Common myeloid progenitor, CD34-positive (primary cell): ENCODE results near the gene DNAJC24.

Source experiments
- CTCF ChIA-PET: fragments of 350-600 bp; sonication (Branson Sonifier 250); formaldehyde crosslinking; loops from one replicate; lab custom pipeline; 2021; ENCODE audit warnings: antibody characterized with exemption; lab: Charles Lee
- POLR2A ChIA-PET: fragments of 350-600 bp; sonication (Branson Sonifier 250); formaldehyde crosslinking; loops from one replicate; lab custom pipeline; 2021; ENCODE audit warnings: antibody characterized with exemption; lab: Charles Lee
- DNase-seq, 3 donors: peaks; one replicate each; pipeline versions ENCODE4 v3.0.0 to v3.0.0-alpha.2; 2013
- H3K27ac ChIP-seq, 2 experiments: 1 replicate in 1 of 2; 2 replicates in 1 of 2; pipeline ENCODE4 v1.7.0; 2013; ENCODE audit warnings: inconsistent platforms in 2 of 2, low read length in 2 of 2, mild to moderate bottlenecking in 2 of 2, low read depth in 1 of 2, moderate library complexity in 1 of 2; ENCODE audit not compliant: severe bottlenecking in 2 of 2, insufficient read depth in 1 of 2, poor library complexity in 1 of 2
- H3K27me3 ChIP-seq, 5 experiments: replicated peaks in 2 of 5; 1 replicate in 3 of 5; 2 replicates in 2 of 5; pipeline versions ENCODE4 v1.6.1 to v1.7.0; 2013; ENCODE audit warnings: low read length in 4 of 5, mild to moderate bottlenecking in 2 of 5, moderate library complexity in 2 of 5, inconsistent platforms in 1 of 5; ENCODE audit not compliant: insufficient read depth in 5 of 5, control insufficient read depth in 4 of 5
- H3K36me3 ChIP-seq, 4 experiments: 1 replicate in 2 of 4; 2 replicates in 2 of 4; pipeline versions ENCODE4 v1.6.1 to v1.7.0; 2013; ENCODE audit warnings: low read length in 3 of 4, control low read depth in 1 of 4, mild to moderate bottlenecking in 1 of 4; ENCODE audit not compliant: control insufficient read depth in 4 of 4, insufficient read depth in 4 of 4
- H3K4me1 ChIP-seq, 4 experiments: 1 replicate in 3 of 4; 2 replicates in 1 of 4; pipeline versions ENCODE4 v1.6.1 to v1.7.1; 2013; ENCODE audit warnings: low read length in 3 of 4, mild to moderate bottlenecking in 3 of 4, control low read depth in 1 of 4, inconsistent platforms in 1 of 4, moderate library complexity in 1 of 4; ENCODE audit not compliant: control insufficient read depth in 4 of 4, insufficient read depth in 4 of 4; ENCODE audit errors: control extremely low read depth in 1 of 4
- H3K4me3 ChIP-seq, 7 experiments: 1 replicate in 4 of 7; 2 replicates in 3 of 7; pipeline versions ENCODE4 v1.5.1 to v1.7.0; 2013; ENCODE audit warnings: mild to moderate bottlenecking in 7 of 7, low read length in 6 of 7, moderate library complexity in 6 of 7, inconsistent platforms in 2 of 7, low read depth in 2 of 7, control low read depth in 1 of 7; ENCODE audit not compliant: insufficient read depth in 4 of 7, control insufficient read depth in 1 of 7; ENCODE audit errors: extremely low read depth in 1 of 7
- H3K9me3 ChIP-seq, 5 experiments: 1 replicate in 4 of 5; 2 replicates in 1 of 5; pipeline versions ENCODE4 v1.6.1 to v1.7.1; 2013; ENCODE audit warnings: low read length in 4 of 5, mild to moderate bottlenecking in 2 of 5, inconsistent platforms in 1 of 5, low read depth in 1 of 5, moderate library complexity in 1 of 5; ENCODE audit not compliant: control insufficient read depth in 4 of 5, insufficient read depth in 2 of 5; ENCODE audit errors: control extremely low read depth in 1 of 5
- WGBS: methylation state at CpG from one replicate; pipeline ENCODE4 v1.1.5; 2013; ENCODE audit not compliant: insufficient coverage; 5-methylcytosine and 5-hydroxymethylcytosine counted together

DNAJC24 gene

DNA sequence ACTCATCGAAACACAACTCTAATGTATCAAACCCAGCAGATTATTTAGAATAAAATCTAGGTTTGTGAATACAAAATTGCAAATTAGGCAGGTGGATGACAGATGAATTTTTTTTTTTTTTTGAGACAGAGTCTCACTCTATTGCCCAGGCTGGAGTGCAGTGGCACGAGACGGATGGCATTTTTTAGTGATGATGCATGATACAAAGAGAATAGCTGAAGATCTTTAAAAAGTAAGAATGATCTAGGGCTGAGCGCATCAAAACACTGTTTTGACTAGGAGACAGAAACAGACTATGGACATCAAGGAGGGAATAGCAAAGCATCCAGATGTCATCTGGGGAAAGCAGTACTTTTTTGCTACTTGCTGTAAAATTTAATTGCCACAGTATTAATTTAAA is 76.0 kb downstream of the DNAJC24 start:
- ChIA-PET CTCF (no interaction called here), POLR2A (no interaction called here)
- Histone ChIP-seq H3K9me3 (no peaks in the 10 kb centered on the region), H3K4me1 (no peaks in the 10 kb centered on the region), H3K4me3 (no peak overlapping the region), H3K36me3 (no peaks in the 10 kb centered on the region), H3K27ac (no peak overlapping the region), H3K27me3 (no peaks in the 10 kb centered on the region)
- DNase-seq = no peak
- 100% methylated on average over 1 of the region's 4 CpGs for whole genome bisulfite sequencing

DNA sequence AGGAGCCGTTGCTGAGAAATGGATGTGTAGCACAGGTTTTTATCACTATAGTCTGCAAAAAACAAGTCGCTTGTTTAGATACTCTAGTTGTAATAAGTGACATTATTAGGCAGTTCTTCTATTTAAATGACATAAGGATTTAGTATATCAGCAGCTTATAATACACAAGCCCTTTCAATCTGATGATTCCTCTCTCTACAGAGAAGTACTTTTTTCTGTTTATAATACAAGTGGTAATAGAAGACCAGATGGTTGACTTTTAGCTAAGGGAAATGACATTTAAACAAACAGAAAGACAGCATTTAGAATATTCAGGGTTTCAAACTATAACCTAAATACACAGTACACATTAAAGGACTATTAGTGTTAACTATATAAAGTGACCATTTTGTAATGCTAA is 79.4 kb downstream of the DNAJC24 start:
- Histone ChIP-seq H3K4me3 (no peak overlapping the region), H3K9me3 (no peaks in the 10 kb centered on the region), H3K4me1 (no peaks in the 10 kb centered on the region), H3K27me3 (no peaks in the 10 kb centered on the region), H3K27ac (no peak overlapping the region), H3K36me3 (peaks cover 0 to 3% (median 2%) of the 10 kb centered on the region in 4 experiments)
- WGBS = 100% methylated on average over 1 of the region's 2 CpGs
- no peak for DNase-seq
- ChIA-PET POLR2A (no interaction called here), CTCF (no interaction called here)

DNA sequence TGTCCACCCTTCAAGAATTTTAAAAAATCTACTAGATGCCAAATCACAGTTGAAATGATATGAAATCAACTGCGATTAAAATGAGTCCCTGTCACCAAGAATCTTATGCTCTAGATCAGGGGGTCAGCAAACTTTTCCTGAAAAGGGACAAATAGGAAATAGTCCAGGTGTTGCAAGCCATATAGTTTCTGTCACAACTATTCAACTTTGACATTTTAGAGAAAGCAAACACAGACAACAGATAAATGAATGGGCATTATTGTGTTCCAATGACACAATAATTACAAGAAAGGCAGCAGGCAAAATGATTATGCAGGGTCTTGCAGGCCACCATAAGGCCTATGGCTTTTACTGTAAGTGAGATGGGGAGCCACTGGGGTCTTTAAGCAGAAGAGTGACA is 81.2 kb downstream of the DNAJC24 start:
- no peak for DNase-seq
- Histone ChIP-seq H3K4me3 (no peak overlapping the region), H3K36me3 (peaks cover 0 to 3% (median 2%) of the 10 kb centered on the region in 4 experiments), H3K9me3 (no peaks in the 10 kb centered on the region), H3K4me1 (no peaks in the 10 kb centered on the region), H3K27me3 (no peaks in the 10 kb centered on the region), H3K27ac (no peak overlapping the region)
- ChIA-PET CTCF (no interaction called here), POLR2A (no interaction called here)
- no CpG with 5 or more reads among the region's 1 CpG for WGBS

DNA sequence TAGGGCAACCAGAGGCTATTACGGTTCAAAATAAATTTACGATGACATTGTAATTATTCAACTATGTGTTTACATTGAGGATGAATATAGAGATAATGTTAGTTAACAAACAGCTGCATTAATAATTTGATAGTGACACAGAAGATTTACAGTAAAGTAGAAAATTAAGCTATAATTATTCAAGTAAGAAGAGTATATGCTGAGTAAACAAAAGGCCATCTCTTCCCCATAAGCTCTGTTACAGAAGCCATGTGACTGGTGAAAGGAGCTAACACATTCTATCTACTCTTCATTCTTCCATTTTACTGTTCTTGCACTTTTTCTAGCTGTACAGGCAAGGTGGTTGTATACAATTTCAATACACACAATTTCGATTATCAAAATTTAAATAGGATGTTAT is 85.5 kb downstream of the DNAJC24 start:
- CTCF ChIA-PET = no interaction called here
- POLR2A ChIA-PET = no interaction called here

DNA sequence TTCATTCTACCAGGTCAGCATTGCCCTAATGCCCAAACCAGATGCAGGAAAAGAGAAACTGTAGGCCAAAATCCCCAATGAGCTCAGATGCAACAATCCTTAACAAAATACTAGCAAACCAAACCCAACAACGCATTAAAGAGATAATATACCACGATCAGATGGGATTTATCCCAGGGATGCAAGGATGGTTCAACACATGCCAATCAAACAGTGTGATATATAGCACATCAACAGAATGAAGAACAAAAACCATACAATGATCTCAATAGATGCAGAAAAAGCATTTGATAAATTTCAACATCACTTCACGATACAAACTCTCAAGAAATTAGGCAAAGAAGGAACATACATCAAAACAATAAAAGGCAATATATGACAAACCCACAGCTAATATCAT is 94.8 kb downstream of the DNAJC24 start:
- POLR2A ChIA-PET = no interaction called here
- H3K27me3 ChIP-seq = no peaks in the 10 kb centered on the region

More for the DNA sequence above, 85.5 kb downstream of the DNAJC24 start:
- Histone ChIP-seq H3K27me3 (no peaks in the 10 kb centered on the region), H3K27ac (no peak overlapping the region), H3K4me3 (no peak overlapping the region), H3K9me3 (no peaks in the 10 kb centered on the region), H3K36me3 (peaks cover 0 to 3% (median 2%) of the 10 kb centered on the region in 4 experiments), H3K4me1 (no peaks in the 10 kb centered on the region)
- DNase-seq = no peak
- no CpG with 5 or more reads among the region's 3 CpGs for WGBS

DNA sequence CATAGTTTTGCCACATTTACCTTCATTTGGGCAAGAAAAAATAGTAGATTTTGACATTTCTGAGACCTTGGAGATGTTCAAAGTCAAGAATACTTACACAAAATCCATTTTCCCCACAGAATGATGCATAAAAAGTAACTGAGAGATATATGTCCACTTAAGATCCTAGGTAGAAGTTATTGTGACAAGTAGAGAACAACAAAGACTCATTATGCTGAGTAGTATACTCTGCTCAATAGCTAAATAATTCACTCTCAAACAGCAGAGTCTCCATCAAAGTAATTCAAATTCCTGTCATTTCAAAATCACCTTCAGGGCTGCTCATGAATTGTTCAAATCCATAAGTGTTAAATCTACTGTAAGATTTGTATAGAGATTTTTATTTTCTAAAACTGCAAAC is 104.4 kb downstream of the DNAJC24 start:
- ChIA-PET POLR2A (no interaction called here), CTCF (no interaction called here)

More for the DNA sequence above, 94.8 kb downstream of the DNAJC24 start:
- Histone ChIP-seq H3K36me3 (peaks cover 0 to 10% (median 4%) of the 10 kb centered on the region in 4 experiments), H3K9me3 (peaks cover 0 to 24% (median 2%) of the 10 kb centered on the region in 5 experiments), H3K4me1 (no peaks in the 10 kb centered on the region), H3K4me3 (no peak overlapping the region), H3K27ac (no peak overlapping the region)
- CTCF ChIA-PET = no interaction called here
- DNase-seq = no peak
- WGBS = no CpG with 5 or more reads among the region's 3 CpGs

DNA sequence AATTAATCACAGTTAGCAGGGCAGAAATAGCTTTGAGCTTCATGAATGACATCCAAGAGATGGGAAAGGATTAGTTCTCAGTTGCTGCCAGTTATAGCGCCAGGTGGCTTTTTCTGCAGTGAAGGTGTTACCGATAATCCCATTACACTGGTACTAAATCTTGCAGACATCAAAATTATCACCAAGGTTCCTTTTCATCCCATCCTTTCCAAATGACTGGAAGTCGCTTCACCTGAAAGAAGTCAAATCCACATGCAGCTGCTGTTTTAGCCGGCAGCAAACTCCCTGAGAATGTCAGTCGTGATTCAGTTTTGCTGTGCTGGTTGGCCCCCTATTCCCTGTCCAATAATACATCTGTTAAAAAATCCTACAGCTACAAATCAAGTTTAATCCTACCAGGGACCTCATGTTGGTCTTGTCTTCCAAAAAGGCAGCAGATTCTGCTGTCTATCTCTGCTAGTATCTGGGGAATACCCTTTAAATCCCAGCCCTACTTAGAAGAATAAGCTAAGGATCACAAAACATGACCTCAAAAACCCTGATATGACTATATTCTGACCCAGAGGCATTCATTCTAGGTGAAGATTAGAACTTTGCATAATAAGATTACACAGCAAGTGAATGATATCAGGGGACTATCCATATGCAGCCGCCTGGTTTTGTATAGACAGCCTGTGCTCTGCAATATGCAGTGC is 108.0 kb downstream of the DNAJC24 start:
- peaks cover 0 to 3% (median 0%) of the 10 kb centered on the region in 4 experiments for H3K36me3 ChIP-seq
- CTCF ChIA-PET = interaction anchor here (0.8 to 1.7 kb wide), 2 partner anchors 9 kb away, joined by 3 to 4 read pairs; no protein-coding TSS in a partner anchor
- POLR2A ChIA-PET = no interaction called here
- H3K27me3 ChIP-seq = no peaks in the 10 kb centered on the region
- no peaks in the 10 kb centered on the region for H3K9me3 ChIP-seq
- H3K27ac ChIP-seq = no peak overlapping the region
- 98% methylated on average over 5 of the region's 6 CpGs for WGBS
- H3K4me1 ChIP-seq = no peaks in the 10 kb centered on the region
- DNase-seq = no peak
- H3K4me3 ChIP-seq = no peak overlapping the region

More for the DNA sequence above, 104.4 kb downstream of the DNAJC24 start:
- H3K27me3 ChIP-seq = no peaks in the 10 kb centered on the region
- no peaks in the 10 kb centered on the region for H3K4me1 ChIP-seq
- no peak overlapping the region for H3K27ac ChIP-seq
- no peak overlapping the region for H3K4me3 ChIP-seq
- no peak for DNase-seq
- peaks cover 0 to 1% (median 0%) of the 10 kb centered on the region in 5 experiments for H3K9me3 ChIP-seq
- peaks cover 0 to 3% (median 2%) of the 10 kb centered on the region in 4 experiments for H3K36me3 ChIP-seq
